ENCODE results near the gene TMEM120B.

DNA sequence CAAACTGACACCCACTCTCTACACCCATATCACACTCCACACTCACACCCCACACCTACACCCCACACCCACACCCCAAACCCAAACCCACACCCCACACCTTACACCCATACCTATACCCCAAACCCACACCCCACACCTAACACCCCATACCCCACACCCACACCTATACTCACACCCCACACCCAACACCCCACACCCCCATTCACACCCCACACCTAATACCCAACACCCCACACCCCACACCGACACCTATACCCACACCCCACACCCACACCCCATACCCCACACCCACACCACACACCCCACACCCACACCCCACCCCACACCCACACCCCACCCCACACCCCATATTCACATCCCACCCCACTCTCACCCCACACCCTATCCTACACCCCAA, 38.5 kb downstream of the TMEM120B start:
- TF ChIP-seq, protein P1, sequence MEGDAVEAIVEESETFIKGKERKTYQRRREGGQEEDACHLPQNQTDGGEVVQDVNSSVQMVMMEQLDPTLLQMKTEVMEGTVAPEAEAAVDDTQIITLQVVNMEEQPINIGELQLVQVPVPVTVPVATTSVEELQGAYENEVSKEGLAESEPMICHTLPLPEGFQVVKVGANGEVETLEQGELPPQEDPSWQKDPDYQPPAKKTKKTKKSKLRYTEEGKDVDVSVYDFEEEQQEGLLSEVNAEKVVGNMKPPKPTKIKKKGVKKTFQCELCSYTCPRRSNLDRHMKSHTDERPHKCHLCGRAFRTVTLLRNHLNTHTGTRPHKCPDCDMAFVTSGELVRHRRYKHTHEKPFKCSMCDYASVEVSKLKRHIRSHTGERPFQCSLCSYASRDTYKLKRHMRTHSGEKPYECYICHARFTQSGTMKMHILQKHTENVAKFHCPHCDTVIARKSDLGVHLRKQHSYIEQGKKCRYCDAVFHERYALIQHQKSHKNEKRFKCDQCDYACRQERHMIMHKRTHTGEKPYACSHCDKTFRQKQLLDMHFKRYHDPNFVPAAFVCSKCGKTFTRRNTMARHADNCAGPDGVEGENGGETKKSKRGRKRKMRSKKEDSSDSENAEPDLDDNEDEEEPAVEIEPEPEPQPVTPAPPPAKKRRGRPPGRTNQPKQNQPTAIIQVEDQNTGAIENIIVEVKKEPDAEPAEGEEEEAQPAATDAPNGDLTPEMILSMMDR (IDR thresholded peaks at IDR 0.05), result no peak
- no peak for TF ChIP-seq EP300 (IDR thresholded peaks at IDR 0.05; ENCODE audit: low read depth)

Data from transverse colon (tissue), 3 donors.